Measurements from ENCODE around the gene DUSP7. TPM values are rescaled to one million over a fixed set of nuclear protein-coding genes. Genes with fewer than 3 reads are reported as not detected.

Gene DUSP7
- total RNA-seq, 1 donor from 2014 or later = 9.5 TPM

DNA sequence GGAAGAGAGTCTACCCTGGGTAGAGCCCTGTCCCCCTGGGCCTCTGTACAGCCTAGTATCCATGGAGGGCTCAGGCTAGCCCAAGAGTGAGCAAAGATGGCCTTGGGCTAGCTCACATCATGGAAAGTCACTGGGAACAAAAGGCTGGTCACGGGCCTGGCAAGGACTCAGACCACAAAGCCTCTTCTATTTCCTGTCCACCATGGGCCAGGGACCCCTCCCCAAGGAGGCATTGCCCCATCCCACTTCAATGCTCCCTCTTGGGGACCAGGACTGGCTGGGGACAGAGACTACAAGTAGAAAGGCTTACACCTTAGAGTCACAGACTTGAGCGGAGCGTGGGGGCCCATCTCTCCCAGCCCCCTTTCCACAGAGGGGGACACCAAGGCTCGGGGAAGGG, 16.9 kb downstream of the DUSP7 start:
- peaks cover 3% of the 10 kb centered on the region for H3K9me3 Mint-ChIP-seq (ENCODE audit: unreplicated experiment)
- peaks cover 9% of the 10 kb centered on the region for H3K27me3 Mint-ChIP-seq (ENCODE audit: unreplicated experiment)
- TF ChIP-seq, protein P1, sequence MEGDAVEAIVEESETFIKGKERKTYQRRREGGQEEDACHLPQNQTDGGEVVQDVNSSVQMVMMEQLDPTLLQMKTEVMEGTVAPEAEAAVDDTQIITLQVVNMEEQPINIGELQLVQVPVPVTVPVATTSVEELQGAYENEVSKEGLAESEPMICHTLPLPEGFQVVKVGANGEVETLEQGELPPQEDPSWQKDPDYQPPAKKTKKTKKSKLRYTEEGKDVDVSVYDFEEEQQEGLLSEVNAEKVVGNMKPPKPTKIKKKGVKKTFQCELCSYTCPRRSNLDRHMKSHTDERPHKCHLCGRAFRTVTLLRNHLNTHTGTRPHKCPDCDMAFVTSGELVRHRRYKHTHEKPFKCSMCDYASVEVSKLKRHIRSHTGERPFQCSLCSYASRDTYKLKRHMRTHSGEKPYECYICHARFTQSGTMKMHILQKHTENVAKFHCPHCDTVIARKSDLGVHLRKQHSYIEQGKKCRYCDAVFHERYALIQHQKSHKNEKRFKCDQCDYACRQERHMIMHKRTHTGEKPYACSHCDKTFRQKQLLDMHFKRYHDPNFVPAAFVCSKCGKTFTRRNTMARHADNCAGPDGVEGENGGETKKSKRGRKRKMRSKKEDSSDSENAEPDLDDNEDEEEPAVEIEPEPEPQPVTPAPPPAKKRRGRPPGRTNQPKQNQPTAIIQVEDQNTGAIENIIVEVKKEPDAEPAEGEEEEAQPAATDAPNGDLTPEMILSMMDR (IDR thresholded peaks at IDR 0.05; ENCODE audit: partially characterized antibody, unreplicated experiment) = no peak
- peaks cover 20% of the 10 kb centered on the region for H3K4me1 Mint-ChIP-seq (ENCODE audit: low read depth, unreplicated experiment)
- H3K36me3 Mint-ChIP-seq (ENCODE audit: unreplicated experiment) = no peaks in the 10 kb centered on the region
- no peak overlapping the region for H3K4me3 Mint-ChIP-seq (ENCODE audit: unreplicated experiment)
- no peak for DNase-seq
- no peak overlapping the region for H3K27ac Mint-ChIP-seq (ENCODE audit: unreplicated experiment)

DNA sequence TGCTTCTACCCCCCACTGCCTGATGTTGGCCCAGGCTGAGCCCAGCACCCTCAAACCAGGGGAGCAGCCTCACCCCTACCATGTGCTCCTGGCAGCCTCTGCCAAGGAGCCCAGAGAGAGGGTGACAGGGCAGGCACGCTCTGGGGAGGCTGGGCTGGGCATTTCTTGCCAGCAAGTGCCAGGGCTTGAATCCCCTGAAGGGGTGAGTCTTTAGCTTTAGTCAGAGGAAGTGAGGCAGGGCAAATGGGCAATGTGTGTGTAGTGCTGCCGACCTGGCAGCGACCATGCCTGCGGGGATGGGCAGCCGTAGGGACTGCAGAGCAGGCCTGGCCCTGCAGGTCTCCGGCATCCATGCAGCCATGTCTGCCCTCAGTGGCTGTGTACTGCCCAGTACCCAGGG, 18.1 kb downstream of the DUSP7 start:
- TF ChIP-seq, protein P1 (IDR thresholded peaks at IDR 0.05; ENCODE audit: partially characterized antibody, unreplicated experiment) = no peak
- Mint-ChIP-seq H3K27ac (ENCODE audit: unreplicated experiment) (no peak overlapping the region), H3K9me3 (ENCODE audit: unreplicated experiment) (peaks cover 2% of the 10 kb centered on the region), H3K4me3 (ENCODE audit: unreplicated experiment) (no peak overlapping the region), H3K36me3 (ENCODE audit: unreplicated experiment) (no peaks in the 10 kb centered on the region), H3K27me3 (ENCODE audit: unreplicated experiment) (peaks cover 11% of the 10 kb centered on the region), H3K4me1 (ENCODE audit: low read depth, unreplicated experiment) (peaks cover 23% of the 10 kb centered on the region)
- no peak for DNase-seq

DNA sequence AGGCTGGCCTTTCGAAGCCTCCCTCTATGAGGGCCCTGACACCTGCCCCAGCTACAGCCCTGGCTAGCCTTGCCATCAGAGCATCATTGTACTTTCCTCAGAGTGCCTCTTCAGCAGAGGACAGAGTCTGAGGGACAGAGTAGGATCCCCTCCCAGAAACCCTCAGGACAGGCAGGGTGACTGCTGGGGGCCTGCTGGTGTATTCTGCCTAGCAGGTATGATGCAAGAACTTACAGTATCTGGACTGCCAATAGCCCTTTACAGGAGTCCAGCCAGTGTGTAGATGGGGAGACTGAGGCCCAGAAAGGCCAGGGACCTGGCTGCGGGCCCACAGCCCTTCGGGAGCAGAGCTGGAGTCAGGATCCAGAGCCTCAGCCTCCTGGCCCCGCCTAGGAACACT, 19.1 kb downstream of the DUSP7 start:
- Mint-ChIP-seq H3K27me3 (ENCODE audit: unreplicated experiment) (peaks cover 11% of the 10 kb centered on the region), H3K4me3 (ENCODE audit: unreplicated experiment) (no peak overlapping the region), H3K4me1 (ENCODE audit: low read depth, unreplicated experiment) (peaks cover 23% of the 10 kb centered on the region), H3K9me3 (ENCODE audit: unreplicated experiment) (peaks cover 2% of the 10 kb centered on the region), H3K27ac (ENCODE audit: unreplicated experiment) (no peak overlapping the region), H3K36me3 (ENCODE audit: unreplicated experiment) (no peaks in the 10 kb centered on the region)
- TF ChIP-seq, protein P1 (IDR thresholded peaks at IDR 0.05; ENCODE audit: partially characterized antibody, unreplicated experiment) = no peak
- DNase-seq = no peak

DNA sequence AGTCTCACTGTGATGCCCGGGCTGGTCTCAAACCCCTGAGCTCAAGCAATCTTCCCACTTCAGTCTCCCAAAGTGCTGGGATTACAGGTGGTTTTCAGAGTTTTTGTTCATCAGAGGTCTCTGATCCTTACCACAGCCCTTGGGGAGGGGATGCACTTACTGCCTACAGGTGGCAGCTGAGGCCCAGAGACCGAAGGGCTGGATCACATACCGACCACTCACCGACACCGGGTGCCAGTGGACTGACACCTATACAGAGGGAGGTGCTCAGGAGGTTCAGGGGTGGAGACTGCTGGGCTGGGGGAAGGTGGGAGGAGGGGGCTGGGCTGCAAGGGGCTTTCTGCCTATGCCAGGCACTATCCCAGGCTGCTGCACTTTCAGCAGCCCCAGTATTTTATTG, 19.5 kb downstream of the DUSP7 start:
- H3K9me3 Mint-ChIP-seq (ENCODE audit: unreplicated experiment) = no peaks in the 10 kb centered on the region
- H3K4me1 Mint-ChIP-seq (ENCODE audit: low read depth, unreplicated experiment) = peaks cover 23% of the 10 kb centered on the region

DNA sequence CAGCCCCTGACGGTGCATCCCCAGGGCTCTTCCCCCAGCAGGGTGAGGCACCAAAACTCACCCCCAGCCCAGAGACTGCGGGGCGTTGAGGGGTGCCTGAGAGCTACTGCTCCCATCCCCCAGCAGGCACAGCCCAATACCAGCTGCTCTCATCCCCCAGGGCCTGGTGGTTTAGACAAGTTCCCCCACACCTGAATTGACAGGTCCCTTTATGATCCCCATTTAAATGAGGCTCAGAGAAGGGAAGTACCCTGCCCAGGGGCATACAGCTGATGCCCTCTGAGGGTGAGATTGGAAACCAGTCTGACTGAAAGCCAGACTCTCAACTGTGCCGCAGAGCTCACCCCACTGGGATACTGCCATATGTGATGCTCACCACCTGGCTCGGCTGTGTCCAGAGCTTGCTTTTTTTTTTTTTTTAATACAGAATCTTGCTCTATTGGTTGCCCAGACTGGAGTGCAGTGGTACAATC, 20.1 kb downstream of the DUSP7 start:
- no peak for DNase-seq
- TF ChIP-seq, protein P1 (IDR thresholded peaks at IDR 0.05; ENCODE audit: partially characterized antibody, unreplicated experiment) = no peak
- Mint-ChIP-seq H3K9me3 (ENCODE audit: unreplicated experiment) (no peaks in the 10 kb centered on the region), H3K4me3 (ENCODE audit: unreplicated experiment) (peak overlapping the region; percentile 49), H3K4me1 (ENCODE audit: low read depth, unreplicated experiment) (peaks cover 20% of the 10 kb centered on the region), H3K36me3 (ENCODE audit: unreplicated experiment) (no peaks in the 10 kb centered on the region), H3K27me3 (ENCODE audit: unreplicated experiment) (peaks cover 8% of the 10 kb centered on the region), H3K27ac (ENCODE audit: unreplicated experiment) (no peak overlapping the region)

More for the DNA sequence above, 19.5 kb downstream of the DUSP7 start:
- Mint-ChIP-seq H3K27ac (ENCODE audit: unreplicated experiment) (no peak overlapping the region), H3K4me3 (ENCODE audit: unreplicated experiment) (peak overlapping the region; percentile 49), H3K27me3 (ENCODE audit: unreplicated experiment) (peaks cover 11% of the 10 kb centered on the region), H3K36me3 (ENCODE audit: unreplicated experiment) (no peaks in the 10 kb centered on the region)
- TF ChIP-seq, protein P1 (IDR thresholded peaks at IDR 0.05; ENCODE audit: partially characterized antibody, unreplicated experiment) = no peak
- DNase-seq = no peak
